Measurements from ENCODE around the gene FBXW7. TPM values are rescaled to one million over a fixed set of nuclear protein-coding genes. Genes with fewer than 3 reads are reported as not detected.

FBXW7 gene
- total RNA-seq, 6 experiments from 2014 or later, result 12.9 to 25.5 (median 17.6) TPM

- DNase-seq (no peak), ATAC-seq (no peak)
- 76% methylated on average over 4 of the region's 4 CpGs for WGBS (ENCODE audit: insufficient coverage, low coverage, low lambda C conversion rate, missing lambda C conversion rate)
- Histone ChIP-seq H3K4me1 (peaks cover 0 to 24% (median 4%) of the 10 kb centered on the region in 4 donors), H3K36me3 (no peaks in the 10 kb centered on the region), H3K27ac (no peak overlapping the region), H3K4me3 (no peak overlapping the region), H3K9me3 (no peaks in the 10 kb centered on the region), H3K27me3 (no peaks in the 10 kb centered on the region)
- intact Hi-C loops (cut with DNase I), result no loop called here
- TF ChIP-seq POLR2A (IDR thresholded peaks at IDR 0.05), result no peak
- no peak for TF ChIP-seq CTCF (IDR thresholded peaks at IDR 0.05)
Measured at GRCh38 chr4:152467101-152467500, 68.8 kb downstream of the FBXW7 start.

DNA sequence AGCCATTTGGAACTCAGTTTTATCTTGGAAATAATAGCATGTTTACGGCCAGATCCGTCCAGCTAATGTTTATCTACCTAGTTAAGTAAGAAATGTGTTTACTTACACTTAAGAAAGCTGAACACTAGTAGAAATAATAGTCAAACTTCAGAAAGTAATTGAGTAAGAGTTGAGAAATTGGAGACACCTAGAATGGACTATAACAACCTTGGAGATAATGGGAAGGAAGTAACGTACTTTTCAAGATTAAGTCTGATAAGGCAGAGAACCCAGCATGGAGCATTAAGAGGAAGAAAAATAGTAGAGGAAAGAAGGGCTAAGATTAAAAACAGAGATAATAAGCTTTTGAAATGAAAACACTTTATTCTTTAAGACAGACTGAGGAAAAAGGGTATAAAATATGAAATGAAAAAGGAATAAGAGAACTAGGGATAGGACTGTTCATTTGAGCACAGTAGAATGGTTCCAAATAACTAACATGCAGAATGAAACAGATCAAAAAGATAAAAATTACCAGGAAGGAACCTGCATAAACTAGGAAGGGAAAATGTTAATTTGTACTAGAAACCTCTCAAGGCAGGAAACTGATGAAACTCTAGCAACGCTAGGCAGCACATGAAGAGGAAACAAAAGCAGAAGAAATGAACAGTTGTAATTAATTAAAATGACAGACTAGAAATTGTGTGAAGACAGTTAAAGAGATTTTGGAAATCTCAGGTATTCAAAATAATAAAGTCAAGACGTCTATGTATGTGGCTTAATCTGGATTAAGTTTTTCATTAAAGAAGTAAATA is 71.7 kb downstream of the FBXW7 start:
- DNase-seq, result no peak
- WGBS (ENCODE audit: insufficient coverage, low coverage, low lambda C conversion rate, missing lambda C conversion rate), result 34% methylated on average over 5 of the region's 5 CpGs
- Histone ChIP-seq H3K4me3 (no peak overlapping the region), H3K27ac (no peak overlapping the region), H3K4me1 (peaks cover 0 to 46% (median 11%) of the 10 kb centered on the region in 4 donors), H3K9me3 (no peaks in the 10 kb centered on the region), H3K36me3 (no peaks in the 10 kb centered on the region), H3K27me3 (no peaks in the 10 kb centered on the region)
- TF ChIP-seq CTCF (IDR thresholded peaks at IDR 0.05), result no peak
- TF ChIP-seq POLR2A (IDR thresholded peaks at IDR 0.05), result no peak
- no peak for ATAC-seq
- intact Hi-C loops (cut with DNase I), result no loop called here

- ATAC-seq (no peak), DNase-seq (no peak)
- 89% methylated on average over 2 of the region's 2 CpGs for WGBS (ENCODE audit: insufficient coverage, low coverage, low lambda C conversion rate, missing lambda C conversion rate)
- Histone ChIP-seq H3K27ac (no peak overlapping the region), H3K4me3 (no peak overlapping the region), H3K4me1 (peaks cover 0 to 52% (median 11%) of the 10 kb centered on the region in 4 donors), H3K36me3 (no peaks in the 10 kb centered on the region), H3K27me3 (no peaks in the 10 kb centered on the region), H3K9me3 (no peaks in the 10 kb centered on the region)
- intact Hi-C loops (cut with DNase I), result no loop called here
- TF ChIP-seq POLR2A (IDR thresholded peaks at IDR 0.05) (no peak), CTCF (IDR thresholded peaks at IDR 0.05) (no peak)
Measured at GRCh38 chr4:152463562-152463961, 72.3 kb downstream of the FBXW7 start.

- H3K4me1 ChIP-seq, result peaks cover 0 to 56% (median 11%) of the 10 kb centered on the region in 4 donors
- WGBS (ENCODE audit: insufficient coverage, low coverage, low lambda C conversion rate, missing lambda C conversion rate), result 67% methylated on average over 1 of the region's 1 CpG
- intact Hi-C loops (cut with DNase I), result no loop called here
- ATAC-seq (no peak), DNase-seq (no peak)
- no peaks in the 10 kb centered on the region for H3K27me3 ChIP-seq
- TF ChIP-seq CTCF (IDR thresholded peaks at IDR 0.05) (no peak), POLR2A (IDR thresholded peaks at IDR 0.05) (no peak)
- no peaks in the 10 kb centered on the region for H3K9me3 ChIP-seq
- peak overlapping the region in 2 of 3 donors; percentile 66 to 73 for H3K27ac ChIP-seq
- no peaks in the 10 kb centered on the region for H3K36me3 ChIP-seq
- H3K4me3 ChIP-seq, result peak overlapping the region in 1 of 3 donors; percentile 4
Measured at GRCh38 chr4:152462695-152463094, 73.2 kb downstream of the FBXW7 start.
